Measurements from ENCODE around the gene MBOAT1. TPM values are rescaled to one million over a fixed set of nuclear protein-coding genes. Genes with fewer than 3 reads are reported as not detected.

The MBOAT1 gene
- total and polyA plus RNA-seq, 8 donors, result 2.7 to 21.3 (median 4.6) TPM

GRCh38 chr6:20205722-20206161 lies 6.5 kb downstream of the MBOAT1 start:
- no peak overlapping the region for H3K27ac ChIP-seq
- intact Hi-C loops (cut with DNase I), result no loop called here

GRCh38 chr6:20204512-20204894 lies 7.8 kb downstream of the MBOAT1 start:
- H3K36me3 ChIP-seq, result no peaks in the 10 kb centered on the region
- H3K27ac ChIP-seq, result peak overlapping the region in 2 of 4 donors; percentile 75 to 86
- H3K4me1 ChIP-seq, result peaks cover 19 to 37% (median 25%) of the 10 kb centered on the region in 3 donors
- H3K4me3 ChIP-seq, result no peak overlapping the region
- FAIRE-seq (no peak), ATAC-seq (no peak), DNase-seq (no peak)
- WGBS, 2 donors, result 86 to 89% methylated on average over 4 of the region's 4 CpGs
- TF ChIP-seq CTCF (IDR thresholded peaks at IDR 0.05), result no peak
- no peaks in the 10 kb centered on the region for H3K9me3 ChIP-seq
- H3K27me3 ChIP-seq, result no peaks in the 10 kb centered on the region
- intact Hi-C loops (cut with DNase I), result no loop called here

More at GRCh38 chr6:20205722-20206161, 6.5 kb downstream of the MBOAT1 start:
- H3K27me3 ChIP-seq, result no peaks in the 10 kb centered on the region
- 78 to 85% methylated on average over 6 of the region's 6 CpGs for WGBS, 2 donors
- DNase-seq (no peak), ATAC-seq (no peak), FAIRE-seq (no peak)
- TF ChIP-seq CTCF (IDR thresholded peaks at IDR 0.05), result no peak
- no peaks in the 10 kb centered on the region for H3K9me3 ChIP-seq
- peaks cover 19 to 32% (median 22%) of the 10 kb centered on the region in 3 donors for H3K4me1 ChIP-seq
- no peaks in the 10 kb centered on the region for H3K36me3 ChIP-seq
- no peak overlapping the region for H3K4me3 ChIP-seq

- H3K4me1 ChIP-seq, result peaks cover 19 to 37% (median 25%) of the 10 kb centered on the region in 3 donors
- no peak for ATAC-seq
- 56 to 58% methylated on average over 7 of the region's 7 CpGs for WGBS, 2 donors
These were observed 8.4 kb downstream of the MBOAT1 start for GRCh38 chr6:20203561-20204511.

GRCh38 chr6:20202699-20203302 lies 9.5 kb downstream of the MBOAT1 start:
- no peak overlapping the region for H3K4me3 ChIP-seq
- H3K4me1 ChIP-seq, result peaks cover 19 to 37% (median 25%) of the 10 kb centered on the region in 3 donors
- no peak for TF ChIP-seq CTCF (IDR thresholded peaks at IDR 0.05)
- no peaks in the 10 kb centered on the region for H3K36me3 ChIP-seq
- no peaks in the 10 kb centered on the region for H3K27me3 ChIP-seq
- intact Hi-C loops (cut with DNase I), result no loop called here
- DNase-seq (no peak), ATAC-seq (peak; percentile 39 to 69 (median 59)), FAIRE-seq (no peak)
- H3K9me3 ChIP-seq, result no peaks in the 10 kb centered on the region
- peak overlapping the region in 2 of 4 donors; percentile 75 to 86 for H3K27ac ChIP-seq
- 36 to 57% methylated on average over 3 of the region's 3 CpGs for WGBS, 2 donors

More at GRCh38 chr6:20203561-20204511, 8.4 kb downstream of the MBOAT1 start:
- H3K27ac ChIP-seq, result peak overlapping the region in 2 of 4 donors; percentile 75 to 86
- no peaks in the 10 kb centered on the region for H3K36me3 ChIP-seq
- no peaks in the 10 kb centered on the region for H3K27me3 ChIP-seq
- TF ChIP-seq CTCF (IDR thresholded peaks at IDR 0.05), result no peak
- DNase-seq (no peak), FAIRE-seq (no peak)
- intact Hi-C loops (cut with DNase I), result no loop called here
- H3K4me3 ChIP-seq, result no peak overlapping the region
- H3K9me3 ChIP-seq, result no peaks in the 10 kb centered on the region
